GM12864 (cell line): ENCODE results near the gene NPC1.

Experiments used
- DNase-seq: peaks from one replicate; pipeline ENCODE4 v3.0.0-alpha.2; 2011; ENCODE audit warnings: low read depth
- H3K4me3 ChIP-seq: 2 replicates; pipeline ENCODE4 v1.5.1; 2011; ENCODE audit warnings: mild to moderate bottlenecking, low read depth, low read length, control low read depth
- TF ChIP-seq, protein P1 (sequence below): IDR thresholded peaks from 2 replicates; pipeline ENCODE4 v1.5.1; 2011; ENCODE audit warnings: low read depth, mild to moderate bottlenecking, moderate library complexity, low read length, control low read depth, inconsistent platforms; ENCODE audit errors: missing control alignments

The NPC1 gene

DNA sequence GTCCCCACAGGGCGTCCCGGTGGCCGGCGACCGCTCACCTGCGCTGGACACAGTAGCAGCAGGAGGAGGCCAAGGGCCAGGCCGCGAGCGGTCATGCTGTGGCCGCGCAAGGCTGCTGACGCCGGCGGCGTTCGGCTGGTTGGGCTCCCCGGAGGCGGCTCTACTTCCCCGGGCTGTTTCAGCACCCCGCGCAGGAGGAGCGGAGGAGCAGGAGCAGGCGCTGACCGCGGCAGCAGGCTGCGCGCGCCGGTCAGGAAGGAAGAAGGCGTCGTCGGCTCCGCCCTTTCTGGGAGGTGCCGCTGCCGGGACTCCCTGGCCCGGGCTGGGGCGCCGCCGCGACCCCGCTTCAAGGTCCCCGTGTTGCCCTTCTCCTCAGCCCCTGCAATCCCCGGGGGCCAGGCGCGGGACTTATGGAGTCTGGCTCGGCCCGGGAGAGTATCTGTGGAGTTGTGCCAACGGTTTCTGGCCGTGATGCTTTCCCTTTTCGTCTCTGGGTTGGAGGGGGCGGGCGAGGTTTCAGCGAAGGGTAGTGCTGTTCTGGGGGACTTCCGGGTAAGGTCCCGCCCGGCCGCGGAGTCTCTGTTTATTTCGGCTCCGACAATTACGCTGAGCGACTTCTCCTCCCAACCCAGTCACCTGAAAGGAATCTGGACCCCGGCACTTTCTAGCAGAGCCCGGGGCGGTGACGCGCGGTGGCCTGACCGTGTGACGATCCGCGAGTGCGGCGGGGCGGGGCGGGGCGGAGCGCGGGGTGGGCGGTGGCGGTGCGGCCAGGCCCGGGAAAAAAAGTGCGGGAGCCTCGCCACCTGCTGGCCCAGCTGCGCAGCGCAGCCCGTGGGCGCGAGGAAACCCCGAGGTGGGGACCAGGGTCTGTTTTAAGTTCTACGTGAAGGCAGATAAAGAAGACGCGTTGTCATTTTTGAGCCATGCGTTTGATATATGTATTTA lies at the start of gene NPC1:
TSS of gene NPC1 (minus strand) at position 258 of the 948 bp plus-strand sequence. CDS start at position 95, 163 bp downstream.
- TF ChIP-seq, protein P1, sequence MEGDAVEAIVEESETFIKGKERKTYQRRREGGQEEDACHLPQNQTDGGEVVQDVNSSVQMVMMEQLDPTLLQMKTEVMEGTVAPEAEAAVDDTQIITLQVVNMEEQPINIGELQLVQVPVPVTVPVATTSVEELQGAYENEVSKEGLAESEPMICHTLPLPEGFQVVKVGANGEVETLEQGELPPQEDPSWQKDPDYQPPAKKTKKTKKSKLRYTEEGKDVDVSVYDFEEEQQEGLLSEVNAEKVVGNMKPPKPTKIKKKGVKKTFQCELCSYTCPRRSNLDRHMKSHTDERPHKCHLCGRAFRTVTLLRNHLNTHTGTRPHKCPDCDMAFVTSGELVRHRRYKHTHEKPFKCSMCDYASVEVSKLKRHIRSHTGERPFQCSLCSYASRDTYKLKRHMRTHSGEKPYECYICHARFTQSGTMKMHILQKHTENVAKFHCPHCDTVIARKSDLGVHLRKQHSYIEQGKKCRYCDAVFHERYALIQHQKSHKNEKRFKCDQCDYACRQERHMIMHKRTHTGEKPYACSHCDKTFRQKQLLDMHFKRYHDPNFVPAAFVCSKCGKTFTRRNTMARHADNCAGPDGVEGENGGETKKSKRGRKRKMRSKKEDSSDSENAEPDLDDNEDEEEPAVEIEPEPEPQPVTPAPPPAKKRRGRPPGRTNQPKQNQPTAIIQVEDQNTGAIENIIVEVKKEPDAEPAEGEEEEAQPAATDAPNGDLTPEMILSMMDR: peak; percentile 85
- DNase-seq: peak; percentile 69
- peak within 1 kb of the TSS; percentile 99 for H3K4me3 ChIP-seq

DNA sequence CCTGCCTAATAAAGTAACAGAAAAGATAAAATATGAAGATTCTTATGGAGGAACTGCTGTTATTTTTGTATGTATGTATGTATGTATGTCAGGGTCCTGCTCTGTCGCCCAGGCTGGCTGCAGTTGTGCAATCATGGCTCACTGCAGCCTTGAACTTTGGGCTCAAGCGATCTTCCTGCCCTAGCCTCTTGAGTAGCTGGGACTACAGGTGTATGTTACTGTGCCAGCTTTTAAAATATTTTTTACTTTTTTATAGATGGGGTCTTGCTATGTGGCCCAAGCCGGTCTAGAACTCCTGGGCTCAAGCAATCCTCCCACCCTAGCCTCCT lies 49.7 kb upstream of the NPC1 start:
- DNase-seq: no peak
- TF ChIP-seq, protein P1: no peak
- H3K4me3 ChIP-seq: no peak overlapping the region

DNA sequence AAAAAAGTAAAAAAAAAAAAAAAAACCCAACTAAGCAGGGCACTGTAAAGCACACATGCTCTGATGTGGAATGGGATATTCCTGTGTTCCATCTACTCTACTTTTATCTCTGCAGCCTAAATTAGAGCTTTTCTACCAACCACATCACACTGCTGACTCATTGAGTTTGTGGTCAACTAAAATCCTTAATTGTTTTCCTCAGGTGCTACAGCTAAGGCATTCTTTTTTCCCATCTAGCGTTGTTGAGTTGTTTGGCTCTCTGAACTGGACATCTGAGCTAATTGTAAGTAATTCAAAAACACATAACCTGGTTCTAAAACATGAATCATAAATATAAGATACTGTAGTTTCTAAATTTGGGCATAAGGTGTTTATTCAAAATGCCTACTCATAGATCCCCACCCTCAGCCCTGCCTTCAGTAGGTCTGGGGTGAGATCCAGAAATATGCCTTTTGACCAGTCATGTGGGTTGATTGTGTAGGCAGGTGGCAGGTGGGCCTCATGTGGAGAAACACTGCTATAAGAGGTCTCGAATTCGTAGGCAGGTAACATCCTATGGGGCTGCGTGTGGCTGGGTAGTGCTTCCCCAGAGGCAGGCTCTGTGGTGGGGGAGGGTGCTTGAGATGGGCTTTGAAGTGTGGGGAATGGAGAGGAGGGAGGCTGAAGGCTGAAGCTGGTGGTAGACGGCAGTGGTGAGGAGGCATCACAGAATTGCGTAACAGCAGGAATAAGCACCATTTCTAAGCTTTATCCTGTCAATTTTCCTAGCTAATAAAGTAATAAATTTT lies 49.2 kb upstream of the NPC1 start:
- H3K4me3 ChIP-seq: no peak overlapping the region
- TF ChIP-seq, protein P1: no peak
- no peak for DNase-seq

DNA sequence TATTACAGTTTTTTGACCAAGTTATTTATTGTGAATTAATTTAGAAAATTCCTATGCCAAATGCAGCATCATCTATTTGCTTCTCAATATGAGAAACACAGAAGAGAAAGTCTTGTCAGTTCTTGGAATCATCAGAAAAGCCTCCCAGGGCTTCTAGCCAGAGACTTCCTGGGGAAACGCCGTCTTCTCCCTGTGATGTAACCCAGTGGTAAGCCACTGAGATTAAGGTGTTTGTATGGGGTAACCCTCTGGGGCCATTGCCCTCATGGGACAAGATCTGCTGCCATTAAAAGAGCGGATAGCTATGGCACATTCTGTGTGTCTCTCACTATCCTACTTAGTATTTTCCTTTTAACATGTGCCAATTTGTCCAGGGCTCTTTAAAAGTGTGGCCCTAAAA lies 48.4 kb upstream of the NPC1 start:
- DNase-seq: no peak
- H3K4me3 ChIP-seq: no peak overlapping the region
- TF ChIP-seq, protein P1: no peak

DNA sequence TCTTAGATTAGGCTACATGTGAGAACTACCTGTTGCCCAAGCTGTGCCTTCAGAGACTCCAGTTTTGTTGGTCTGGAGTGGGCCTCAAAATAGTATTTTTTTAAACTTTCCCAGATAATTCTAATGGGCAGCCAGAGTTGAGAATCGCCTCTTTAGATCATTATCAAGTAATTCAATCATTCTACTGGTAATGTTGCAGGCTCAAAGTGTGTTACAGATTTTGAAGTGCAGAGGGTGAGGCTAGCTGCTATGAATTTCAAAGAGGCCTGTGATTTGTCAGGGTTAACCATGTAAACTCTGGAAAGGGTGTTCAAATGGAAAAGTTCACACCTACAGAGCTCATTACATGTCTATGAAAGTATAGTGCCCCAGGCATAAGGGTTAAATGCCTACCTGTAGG lies 46.3 kb upstream of the NPC1 start:
- H3K4me3 ChIP-seq: no peak overlapping the region
- TF ChIP-seq, protein P1: no peak
- no peak for DNase-seq

DNA sequence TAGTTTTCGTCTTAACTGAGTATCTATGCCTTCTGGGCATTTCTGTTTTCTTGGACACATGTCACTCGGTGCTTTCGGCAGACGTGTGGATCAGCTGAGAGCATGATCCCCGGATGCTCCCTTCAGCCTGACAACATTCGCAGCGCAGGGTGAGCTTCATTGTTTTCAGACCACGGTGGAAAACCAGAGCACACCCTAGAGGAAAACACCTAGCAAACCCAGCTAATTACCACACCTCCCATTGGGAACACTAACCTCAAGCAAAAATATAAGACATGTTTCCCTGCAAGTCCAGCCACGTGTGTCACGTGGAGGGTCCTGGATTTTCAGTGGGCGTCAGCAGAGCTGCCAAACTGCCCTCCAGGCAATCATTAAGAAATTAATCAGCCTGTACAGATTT lies 45.4 kb upstream of the NPC1 start:
- no peak for DNase-seq
- no peak overlapping the region for H3K4me3 ChIP-seq
- TF ChIP-seq, protein P1: no peak
